ENCODE measurements around the gene CDH4. TPM values are rescaled to one million over a fixed set of nuclear protein-coding genes. Genes with fewer than 3 reads are reported as not detected.

CDH4 gene
- total RNA-seq, 1 donor from 2014 or later = 8.3 TPM

- no peak for DNase-seq (ENCODE audit: extremely low spot score, unreplicated experiment)
- H3K27ac Mint-ChIP-seq = no peak overlapping the region
- H3K9me3 Mint-ChIP-seq = no peaks in the 10 kb centered on the region
- H3K4me3 Mint-ChIP-seq = no peak overlapping the region
- H3K36me3 Mint-ChIP-seq = no peaks in the 10 kb centered on the region
- H3K27me3 Mint-ChIP-seq = peaks cover 12% of the 10 kb centered on the region
- peaks cover 8% of the 10 kb centered on the region for H3K4me1 Mint-ChIP-seq (ENCODE audit: unreplicated experiment)
- no peak for TF ChIP-seq CTCF (conservative IDR thresholded peaks at IDR 0.05)
These were observed 549.9 kb downstream of the CDH4 start for GRCh38 chr20:61801857-61802442.

GRCh38 chr20:61802721-61803311, 550.8 kb downstream of the CDH4 start:
- Mint-ChIP-seq H3K36me3 (no peaks in the 10 kb centered on the region), H3K27ac (no peak overlapping the region), H3K4me1 (ENCODE audit: unreplicated experiment) (peaks cover 8% of the 10 kb centered on the region), H3K4me3 (no peak overlapping the region), H3K9me3 (no peaks in the 10 kb centered on the region), H3K27me3 (peaks cover 12% of the 10 kb centered on the region)
- TF ChIP-seq CTCF (conservative IDR thresholded peaks at IDR 0.05) = no peak
- DNase-seq (ENCODE audit: extremely low spot score, unreplicated experiment) = no peak

GRCh38 chr20:61803416-61803914, 551.4 kb downstream of the CDH4 start:
- H3K4me3 Mint-ChIP-seq = no peak overlapping the region
- no peak for TF ChIP-seq CTCF (conservative IDR thresholded peaks at IDR 0.05)
- H3K27me3 Mint-ChIP-seq = peaks cover 12% of the 10 kb centered on the region
- no peaks in the 10 kb centered on the region for H3K9me3 Mint-ChIP-seq
- H3K4me1 Mint-ChIP-seq (ENCODE audit: unreplicated experiment) = peaks cover 12% of the 10 kb centered on the region
- no peaks in the 10 kb centered on the region for H3K36me3 Mint-ChIP-seq
- no peak overlapping the region for H3K27ac Mint-ChIP-seq
- DNase-seq (ENCODE audit: extremely low spot score, unreplicated experiment) = no peak

GRCh38 chr20:61803915-61804751, 552.1 kb downstream of the CDH4 start:
- Mint-ChIP-seq H3K4me3 (no peak overlapping the region), H3K27me3 (peaks cover 13% of the 10 kb centered on the region), H3K9me3 (no peaks in the 10 kb centered on the region), H3K27ac (no peak overlapping the region), H3K36me3 (no peaks in the 10 kb centered on the region), H3K4me1 (ENCODE audit: unreplicated experiment) (peaks cover 14% of the 10 kb centered on the region)
- no peak for TF ChIP-seq CTCF (conservative IDR thresholded peaks at IDR 0.05)
- DNase-seq (ENCODE audit: extremely low spot score, unreplicated experiment) = no peak

GRCh38 chr20:61804752-61805295, 552.8 kb downstream of the CDH4 start:
- H3K36me3 Mint-ChIP-seq = no peaks in the 10 kb centered on the region
- DNase-seq (ENCODE audit: extremely low spot score, unreplicated experiment) = no peak
- peaks cover 14% of the 10 kb centered on the region for H3K4me1 Mint-ChIP-seq (ENCODE audit: unreplicated experiment)
- H3K4me3 Mint-ChIP-seq = no peak overlapping the region
- no peak for TF ChIP-seq CTCF (conservative IDR thresholded peaks at IDR 0.05)
- no peak overlapping the region for H3K27ac Mint-ChIP-seq
- H3K9me3 Mint-ChIP-seq = no peaks in the 10 kb centered on the region
- H3K27me3 Mint-ChIP-seq = peaks cover 17% of the 10 kb centered on the region
